Small intestine (tissue), 16 donors: ENCODE data around the gene TNFRSF6B. TPM values are rescaled to one million over a fixed set of nuclear protein-coding genes. Genes with fewer than 3 reads are reported as not detected.
"Not testable (repeated sequence)": the region's sequence is repeated elsewhere in the genome, so short reads cannot be mapped to it uniquely, and the experiment has no call there.

Experiments used
- DNase-seq, 2 donors: peaks; one replicate each; pipeline versions ENCODE4 v3.0.0 to v3.0.0-alpha.2; 2013
- FAIRE-seq: peaks from 2 replicates; lab custom pipeline; 2012; peaks lifted over from hg19 to GRCh38; lab: Jason Lieb, UNC
- H3K27ac ChIP-seq, 3 donors: one replicate each; pipeline ENCODE4 v1.5.1; 2013; ENCODE audit warnings: low read length in 2 of 3, mild to moderate bottlenecking in 2 of 3, control low read depth in 1 of 3, inconsistent platforms in 1 of 3, low read depth in 1 of 3, moderate library complexity in 1 of 3
- H3K27me3 ChIP-seq, 3 donors: one replicate each; pipeline ENCODE4 v1.6.1; 2013; ENCODE audit warnings: low read length in 3 of 3, inconsistent platforms in 1 of 3; ENCODE audit not compliant: control insufficient read depth in 3 of 3, insufficient read depth in 3 of 3
- H3K36me3 ChIP-seq, 3 donors: one replicate each; pipeline ENCODE4 v1.6.1; 2013; ENCODE audit warnings: low read length in 3 of 3, inconsistent platforms in 1 of 3, low read depth in 1 of 3, mild to moderate bottlenecking in 1 of 3, moderate library complexity in 1 of 3; ENCODE audit not compliant: control insufficient read depth in 3 of 3, insufficient read depth in 2 of 3
- H3K4me1 ChIP-seq, 3 donors: one replicate each; pipeline ENCODE4 v1.6.1; 2013; ENCODE audit warnings: low read length in 2 of 3, inconsistent platforms in 1 of 3, low read depth in 1 of 3, mild to moderate bottlenecking in 1 of 3, moderate library complexity in 1 of 3; ENCODE audit not compliant: control insufficient read depth in 3 of 3, insufficient read depth in 2 of 3
- H3K4me3 ChIP-seq, 3 donors: one replicate each; pipeline ENCODE4 v1.5.1; 2013; ENCODE audit warnings: low read length in 3 of 3, control low read depth in 1 of 3, inconsistent platforms in 1 of 3, low read depth in 1 of 3, mild to moderate bottlenecking in 1 of 3, moderate library complexity in 1 of 3
- H3K9me3 ChIP-seq, 2 donors: one replicate each; pipeline ENCODE4 v1.6.1; 2013; ENCODE audit warnings: low read depth in 1 of 2, low read length in 1 of 2; ENCODE audit not compliant: control insufficient read depth in 2 of 2, insufficient read depth in 1 of 2
- WGBS, 3 donors: extraction: QIAGEN DNeasy Blood & Tissue Kit; methylation state at CpG; one replicate each; pipeline ENCODE4 v1.1.7; 2013; 5-methylcytosine and 5-hydroxymethylcytosine counted together
- long read RNA-seq, 10 donors: transcript quantifications; one replicate each; lab custom pipeline, GENCODE V29; 2026
- polyA plus RNA-seq, 4 donors: library from polyadenylated mRNA; stranded (reverse) in 3 of 4; unstranded in 1 of 4; fragments of 200-250 nt in 3 of 4; fragments of 120-200 nt in 1 of 4; gene quantifications; one replicate each; pipeline versions ENCODE4 v1.2.1 to v1.2.3, GENCODE V29; 2013
- donor health status: healthy with polysubstance abuse.
- donor health status: control.
- donor health status: control.
- donor health status: Bipolar disorder and iron deficiency.
- donor health status: healthy.

TNFRSF6B gene, protein sequence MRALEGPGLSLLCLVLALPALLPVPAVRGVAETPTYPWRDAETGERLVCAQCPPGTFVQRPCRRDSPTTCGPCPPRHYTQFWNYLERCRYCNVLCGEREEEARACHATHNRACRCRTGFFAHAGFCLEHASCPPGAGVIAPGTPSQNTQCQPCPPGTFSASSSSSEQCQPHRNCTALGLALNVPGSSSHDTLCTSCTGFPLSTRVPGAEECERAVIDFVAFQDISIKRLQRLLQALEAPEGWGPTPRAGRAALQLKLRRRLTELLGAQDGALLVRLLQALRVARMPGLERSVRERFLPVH
- 10 to 100 TPM in 1 of 4 donors, 1 to 10 TPM in 3; 1.9 to 15.9 (median 5.8) TPM for polyA plus RNA-seq
- long read RNA-seq, donor 1: 0 reads
- long read RNA-seq, donor 2: 0 reads
- long read RNA-seq, donor 3, partial matches to known transcripts: 0 of 4 reads
- long read RNA-seq, donor 3, other reads (novel, unspliced or antisense): 0 of 4 reads
- long read RNA-seq, donor 4: 0 reads
- long read RNA-seq, donor 5: 0 reads
- long read RNA-seq, donor 6, partial matches to known transcripts: 0 of 1 reads
- long read RNA-seq, donor 6, other reads (novel, unspliced or antisense): 0 of 1 reads
- long read RNA-seq, donor 7: 0 reads
- long read RNA-seq, donor 8: 0 reads
- long read RNA-seq, donor 9: 0 reads
- long read RNA-seq, donor 10: 0 reads

DNA sequence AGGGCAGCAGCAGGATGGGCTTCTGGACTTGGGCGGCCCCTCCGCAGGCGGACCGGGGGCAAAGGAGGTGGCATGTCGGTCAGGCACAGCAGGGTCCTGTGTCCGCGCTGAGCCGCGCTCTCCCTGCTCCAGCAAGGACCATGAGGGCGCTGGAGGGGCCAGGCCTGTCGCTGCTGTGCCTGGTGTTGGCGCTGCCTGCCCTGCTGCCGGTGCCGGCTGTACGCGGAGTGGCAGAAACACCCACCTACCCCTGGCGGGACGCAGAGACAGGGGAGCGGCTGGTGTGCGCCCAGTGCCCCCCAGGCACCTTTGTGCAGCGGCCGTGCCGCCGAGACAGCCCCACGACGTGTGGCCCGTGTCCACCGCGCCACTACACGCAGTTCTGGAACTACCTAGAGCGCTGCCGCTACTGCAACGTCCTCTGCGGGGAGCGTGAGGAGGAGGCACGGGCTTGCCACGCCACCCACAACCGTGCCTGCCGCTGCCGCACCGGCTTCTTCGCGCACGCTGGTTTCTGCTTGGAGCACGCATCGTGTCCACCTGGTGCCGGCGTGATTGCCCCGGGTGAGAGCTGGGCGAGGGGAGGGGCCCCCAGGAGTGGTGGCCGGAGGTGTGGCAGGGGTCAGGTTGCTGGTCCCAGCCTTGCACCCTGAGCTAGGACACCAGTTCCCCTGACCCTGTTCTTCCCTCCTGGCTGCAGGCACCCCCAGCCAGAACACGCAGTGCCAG, at the start of gene TNFRSF6B:
TSS of gene TNFRSF6B (plus strand) at position 25 of the 729 bp plus-strand sequence. CDS start at position 141, 116 bp downstream.
- Histone ChIP-seq H3K4me1 (peaks cover 2 to 13% (median 4%) of the 10 kb centered on the region in 3 donors), H3K27ac (peak within 1 kb of the TSS in 1 of 3 donors; percentile 21), H3K9me3 (no peaks in the 10 kb centered on the region), H3K4me3 (peak within 1 kb of the TSS in 1 of 3 donors; percentile 28), H3K27me3 (no peaks in the 10 kb centered on the region), H3K36me3 (peaks cover 0 to 73% (median 2%) of the 10 kb centered on the region in 3 donors)
- FAIRE-seq: no peak
- no peak for DNase-seq
- 2 to 19% (median 7%) methylated on average over 45 to 52 of the region's 52 CpGs for WGBS, 3 donors

DNA sequence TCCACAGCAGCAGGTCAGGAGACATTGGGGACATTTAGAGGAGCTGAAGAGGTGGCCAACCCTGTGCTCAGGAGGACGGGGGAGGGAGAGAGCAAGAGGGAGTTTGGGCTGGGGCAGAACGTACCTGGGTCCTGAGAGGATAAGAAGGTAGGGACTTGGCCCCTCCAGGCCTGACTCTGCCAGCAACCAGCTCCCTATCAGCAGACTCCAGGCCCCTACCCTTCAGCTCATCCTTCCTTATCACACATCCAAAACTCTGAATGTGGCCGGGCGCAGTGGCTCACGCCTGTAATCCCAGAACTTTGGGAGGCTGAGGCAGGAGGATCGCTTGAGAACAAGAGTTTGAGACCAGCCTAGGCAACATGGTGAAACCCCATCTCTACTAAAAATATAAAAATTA, 48.3 kb upstream of the TNFRSF6B start:
- no peak overlapping the region for H3K27ac ChIP-seq
- H3K9me3 ChIP-seq: no peaks in the 10 kb centered on the region
- H3K4me3 ChIP-seq: no peak overlapping the region
- H3K27me3 ChIP-seq: peaks cover 0 to 20% (median 0%) of the 10 kb centered on the region in 3 donors
- peaks cover 0 to 5% (median 0%) of the 10 kb centered on the region in 3 donors for H3K4me1 ChIP-seq
- FAIRE-seq (no peak), DNase-seq (no peak)
- WGBS, 3 donors: 80 to 92% (median 86%) methylated on average over 6 of the region's 6 CpGs
- peaks cover 0 to 4% (median 2%) of the 10 kb centered on the region in 3 donors for H3K36me3 ChIP-seq

DNA sequence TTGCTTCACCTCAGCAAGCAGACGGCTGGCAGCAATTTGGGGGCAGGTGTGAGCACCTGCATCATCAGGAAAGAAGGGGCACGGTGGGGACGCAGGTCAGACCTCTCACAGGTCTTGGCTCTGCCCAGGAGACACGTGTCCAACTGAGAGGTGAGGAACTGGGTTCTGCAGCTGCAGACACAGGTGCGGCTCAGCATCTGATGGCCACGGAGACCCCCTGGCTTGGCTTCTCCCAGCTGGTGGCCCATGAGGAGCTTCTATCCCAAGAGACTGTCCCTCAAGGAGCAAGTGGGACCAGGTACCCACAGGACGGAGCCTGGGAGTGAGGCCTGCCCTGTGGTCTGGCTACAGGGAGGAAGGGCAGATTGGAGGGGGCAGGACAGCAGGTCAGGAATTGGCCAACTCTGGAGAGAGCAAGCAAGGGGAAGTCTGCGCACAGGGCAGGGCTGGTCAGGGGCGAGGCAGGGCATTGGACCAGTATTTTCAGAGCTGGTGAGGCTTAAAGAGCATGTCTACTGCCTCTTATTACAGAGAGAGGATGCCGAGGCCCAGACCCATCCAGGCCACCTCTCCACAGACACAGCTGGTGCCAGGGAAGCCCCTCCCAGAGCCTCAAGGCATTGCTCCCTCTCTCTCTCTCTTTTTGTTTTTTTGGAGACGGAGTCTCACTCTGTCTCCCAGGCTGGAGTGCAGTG, 47.4 kb upstream of the TNFRSF6B start:
- FAIRE-seq (no peak), DNase-seq (no peak)
- 63 to 78% (median 65%) methylated on average over 11 of the region's 11 CpGs for WGBS, 3 donors
- H3K27me3 ChIP-seq: peaks cover 0 to 21% (median 0%) of the 10 kb centered on the region in 3 donors
- H3K4me1 ChIP-seq: peaks cover 0 to 9% (median 0%) of the 10 kb centered on the region in 3 donors
- H3K27ac ChIP-seq: no peak overlapping the region
- no peaks in the 10 kb centered on the region for H3K9me3 ChIP-seq
- H3K4me3 ChIP-seq: no peak overlapping the region
- peaks cover 0 to 2% (median 0%) of the 10 kb centered on the region in 3 donors for H3K36me3 ChIP-seq

DNA sequence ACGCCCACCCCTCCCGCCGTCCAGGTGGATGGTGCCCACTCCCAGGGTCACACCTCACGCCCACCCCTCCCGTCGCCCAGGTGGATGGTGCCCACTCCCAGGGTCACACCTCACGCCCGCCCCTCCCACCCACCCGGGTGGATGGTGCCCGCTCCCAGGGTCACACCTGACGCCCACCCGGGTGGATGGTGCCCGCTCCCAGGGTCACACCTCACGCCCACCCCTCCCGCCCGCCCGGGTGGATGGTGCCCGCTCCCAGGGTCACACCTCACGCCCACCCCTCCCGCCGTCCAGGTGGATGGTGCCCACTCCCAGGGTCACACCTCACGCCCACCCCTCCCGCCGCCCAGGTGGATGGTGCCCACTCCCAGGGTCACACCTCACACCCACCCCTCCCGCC, 46.0 kb upstream of the TNFRSF6B start:
- FAIRE-seq, H3K36me3 ChIP-seq, H3K4me3 ChIP-seq, H3K9me3 ChIP-seq, H3K27ac ChIP-seq, DNase-seq: not testable (repeated sequence)
- 84 to 93% (median 89%) methylated on average over 12 to 25 of the region's 25 CpGs for WGBS, 3 donors
- peaks cover 0 to 12% (median 0%) of the 10 kb centered on the region in 3 donors for H3K4me1 ChIP-seq
- peaks cover 0 to 22% (median 0%) of the 10 kb centered on the region in 3 donors for H3K27me3 ChIP-seq

DNA sequence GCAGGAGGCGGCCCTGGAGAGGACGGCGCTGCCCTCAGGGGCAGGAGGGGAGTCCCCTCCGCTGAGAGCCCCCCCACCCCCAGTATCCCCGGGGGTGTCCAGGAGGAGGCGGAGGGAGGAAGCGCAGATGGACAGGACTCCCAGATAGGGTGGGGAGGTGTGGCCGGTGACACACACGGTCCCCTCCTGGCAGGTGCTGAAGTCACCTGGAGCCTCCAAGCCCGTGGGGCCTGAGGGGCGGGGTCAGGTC, 44.6 kb upstream of the TNFRSF6B start:
- peaks cover 0 to 12% (median 0%) of the 10 kb centered on the region in 3 donors for H3K4me1 ChIP-seq
- H3K4me3 ChIP-seq: peak overlapping the region in 2 of 3 donors; percentile 20 to 48
- no peaks in the 10 kb centered on the region for H3K9me3 ChIP-seq
- no peak for FAIRE-seq
- no peak overlapping the region for H3K27ac ChIP-seq
- H3K27me3 ChIP-seq: peaks cover 0 to 22% (median 0%) of the 10 kb centered on the region in 3 donors
- 9 to 26% (median 18%) methylated on average over 11 of the region's 11 CpGs for WGBS, 3 donors
- no peak for DNase-seq
- peaks cover 0 to 2% (median 0%) of the 10 kb centered on the region in 3 donors for H3K36me3 ChIP-seq

DNA sequence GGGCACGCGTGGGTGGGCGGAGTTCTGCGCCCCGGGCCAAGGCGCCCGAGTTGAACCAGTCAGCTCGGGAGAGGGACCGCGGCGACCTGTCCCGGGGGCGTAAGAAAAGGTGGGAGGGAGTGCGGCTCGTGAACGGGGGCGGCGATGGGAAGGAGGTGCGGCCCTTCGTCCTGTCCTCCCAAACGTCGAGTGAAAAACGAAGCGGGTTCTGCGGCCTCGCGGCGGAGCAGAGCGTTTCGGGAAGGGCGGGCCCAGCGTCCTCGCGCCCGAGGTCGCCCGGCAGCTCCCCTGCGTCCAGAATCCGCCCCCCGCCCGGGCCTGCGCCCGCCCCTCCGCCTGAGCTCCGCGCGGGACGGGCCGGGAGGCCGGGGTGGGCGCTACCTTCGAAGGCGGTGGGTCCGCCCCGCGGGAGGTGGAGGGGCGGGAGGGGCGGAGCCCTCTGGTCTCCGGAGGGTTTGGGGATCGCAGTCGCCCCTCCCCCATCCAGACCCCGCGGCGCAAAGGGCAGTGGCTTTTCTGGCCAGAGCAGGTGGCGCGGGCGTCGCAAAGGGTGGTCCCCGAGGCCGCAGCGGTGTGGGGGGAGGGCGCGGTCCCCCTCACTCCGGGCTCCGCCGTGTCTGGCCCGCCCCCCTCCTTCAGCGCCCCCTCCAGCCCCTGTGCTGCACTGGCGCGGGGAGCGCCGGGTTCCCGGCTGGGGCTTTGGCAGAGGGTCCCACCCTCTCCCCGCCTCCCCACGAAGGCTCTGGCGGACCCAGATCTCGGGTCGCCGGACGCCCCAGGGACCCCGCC, 44.1 kb upstream of the TNFRSF6B start:
- FAIRE-seq (no peak), DNase-seq (peak in 1 of 2 donors; percentile 39)
- Histone ChIP-seq H3K4me1 (peaks cover 0 to 16% (median 0%) of the 10 kb centered on the region in 3 donors), H3K27ac (no peak overlapping the region), H3K4me3 (peak overlapping the region; percentile 20 to 59 (median 48)), H3K27me3 (peaks cover 0 to 22% (median 0%) of the 10 kb centered on the region in 3 donors), H3K9me3 (no peaks in the 10 kb centered on the region), H3K36me3 (peaks cover 0 to 2% (median 0%) of the 10 kb centered on the region in 3 donors)
- 1 to 2% (median 2%) methylated on average over 63 to 90 of the region's 91 CpGs for WGBS, 3 donors
